Measurements from ENCODE around the gene SBF2. TPM values are rescaled to one million over a fixed set of nuclear protein-coding genes. Genes with fewer than 3 reads are reported as not detected.

The SBF2 gene
- total RNA-seq, 1 experiment from 2014 or later: 30.2 TPM

GRCh38 chr11:9874466-9874865 lies 419.6 kb downstream of the SBF2 start:
- H2BK5ac ChIP-seq (ENCODE audit: insufficient read length, low read length): no peak overlapping the region
- H3K27ac ChIP-seq (ENCODE audit: insufficient read length, low read depth, low read length): no peak overlapping the region
- no peaks in the 10 kb centered on the region for H3K23me2 ChIP-seq (ENCODE audit: insufficient read length, low read depth, low read length, poor library complexity, severe bottlenecking)
- H3K4me3 Mint-ChIP-seq: no peak overlapping the region
- no peak for TF ChIP-seq CTCF (conservative IDR thresholded peaks at IDR 0.05)
- no peak overlapping the region for H3K56ac ChIP-seq (ENCODE audit: insufficient read length, low read depth, low read length)
- no peak for DNase-seq
- H3K79me1 ChIP-seq (ENCODE audit: insufficient read depth, low read depth, low read length, poor library complexity, severe bottlenecking): no peaks in the 10 kb centered on the region
- no peak overlapping the region for H3K9ac ChIP-seq (ENCODE audit: extremely low read depth, insufficient read length, low read length)
- H3T11ph ChIP-seq (ENCODE audit: low read length): no peak overlapping the region
- H4K8ac ChIP-seq (replicated peaks; ENCODE audit: insufficient read length, low read depth, low read length): no peak overlapping the region
- peaks cover 19 to 25% of the 10 kb centered on the region in 2 experiments for H3K9me3 Mint-ChIP-seq
- H4K20me1 ChIP-seq (ENCODE audit: control insufficient read depth, insufficient read depth, insufficient read length): no peaks in the 10 kb centered on the region
- H2AFZ ChIP-seq (ENCODE audit: low read length): no peak overlapping the region
- H2BK12ac ChIP-seq (ENCODE audit: insufficient read length, low read depth, low read length): no peak overlapping the region
- H3K4ac ChIP-seq (ENCODE audit: low read depth, low read length): no peak overlapping the region
- H3K4me1 ChIP-seq (ENCODE audit: insufficient read depth, low read length): no peaks in the 10 kb centered on the region; the same call in 1 of the 2 replicates
- no peak overlapping the region for H4K91ac ChIP-seq (ENCODE audit: insufficient read length, low read depth, low read length)
- H2AK5ac ChIP-seq (ENCODE audit: insufficient read length, low read length): no peak overlapping the region
- H3K18ac ChIP-seq (ENCODE audit: insufficient read length, low read depth, low read length): no peak overlapping the region
- H3K4me1 Mint-ChIP-seq: peaks cover 12% of the 10 kb centered on the region in 2 experiments
- H3K36me3 Mint-ChIP-seq (ENCODE audit: insufficient read depth in 1 of 3, low read depth in 3 of 3): peaks cover 30 to 38% (median 32%) of the 10 kb centered on the region in 3 experiments
- H2BK120ac ChIP-seq (ENCODE audit: low read depth, low read length, poor library complexity, severe bottlenecking): no peak overlapping the region
- H3K4me2 ChIP-seq (ENCODE audit: insufficient read depth, insufficient read length, low read length): no peak overlapping the region
- H2BK20ac ChIP-seq (ENCODE audit: low read depth, low read length, poor library complexity, severe bottlenecking): no peak overlapping the region
- H3K79me2 ChIP-seq (ENCODE audit: insufficient read depth, low read length): no peaks in the 10 kb centered on the region
- H3K23ac ChIP-seq (ENCODE audit: insufficient read length, low read depth, low read length): no peak overlapping the region
- no peak overlapping the region for H3K27ac Mint-ChIP-seq
- no peaks in the 10 kb centered on the region for H3K27me3 ChIP-seq (ENCODE audit: insufficient read depth, low read length)
- H3K27me3 Mint-ChIP-seq (ENCODE audit: low read depth): no peaks in the 10 kb centered on the region
- no peak overlapping the region for H4K5ac ChIP-seq (ENCODE audit: insufficient read length, low read depth, low read length)
- no peak overlapping the region for H2BK15ac ChIP-seq (ENCODE audit: low read depth, low read length)
- H3K14ac ChIP-seq (ENCODE audit: insufficient read depth, low read length): no peak overlapping the region
- peaks cover 7% of the 10 kb centered on the region for H3K9me3 ChIP-seq (ENCODE audit: control insufficient read depth, low read depth, low read length)

All from H9 (cell line).